SK-N-MC (cell line): ENCODE results near the gene TXNDC16.

Source experiments
- EZH2 ChIP-seq: fragments of 200-600 bp; sonication (generic); IDR thresholded peaks from one replicate; pipeline ENCODE4 v1.6.1; 2017; ENCODE audit warnings: antibody characterized with exemption
- POLR2AphosphoS5 ChIP-seq: IDR thresholded peaks from 2 replicates; pipeline ENCODE4 v1.6.1; 2012; ENCODE audit warnings: mild to moderate bottlenecking, low read depth, low read length, borderline replicate concordance

DNA sequence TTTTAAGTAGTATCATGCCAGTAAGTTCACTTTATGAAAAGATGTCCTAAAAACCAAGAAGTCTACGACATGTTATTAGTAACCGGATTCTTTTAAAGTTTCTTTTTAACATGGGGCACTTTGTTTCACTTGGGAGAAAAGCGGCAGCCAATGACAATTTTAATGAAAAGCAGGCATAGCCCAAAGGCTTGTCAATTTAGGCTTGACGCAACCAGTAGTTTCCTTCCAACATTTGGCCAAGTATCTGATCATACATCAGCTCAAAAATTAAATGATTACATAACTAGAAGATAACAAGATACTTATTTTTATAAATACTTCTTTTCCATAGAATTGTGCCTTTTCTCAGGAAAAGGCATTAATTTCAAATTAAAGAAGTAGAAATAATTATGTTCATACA, 112.8 kb downstream of the TXNDC16 start:
- no peak for TF ChIP-seq POLR2AphosphoS5
- no peak for TF ChIP-seq EZH2
